GM12872 (cell line): ENCODE results near the gene ZNF614.

Experiments
- CTCF ChIP-seq: IDR thresholded peaks from 3 replicates; pipeline ENCODE4 v1.5.1; 2011; ENCODE audit warnings: low read depth, mild to moderate bottlenecking, low read length, moderate library complexity; ENCODE audit not compliant: insufficient read depth

Gene ZNF614

GRCh38 chr19:52034051-52034728 lies 6.0 kb upstream of the ZNF614 start:
- no peak for TF ChIP-seq CTCF

DNA sequence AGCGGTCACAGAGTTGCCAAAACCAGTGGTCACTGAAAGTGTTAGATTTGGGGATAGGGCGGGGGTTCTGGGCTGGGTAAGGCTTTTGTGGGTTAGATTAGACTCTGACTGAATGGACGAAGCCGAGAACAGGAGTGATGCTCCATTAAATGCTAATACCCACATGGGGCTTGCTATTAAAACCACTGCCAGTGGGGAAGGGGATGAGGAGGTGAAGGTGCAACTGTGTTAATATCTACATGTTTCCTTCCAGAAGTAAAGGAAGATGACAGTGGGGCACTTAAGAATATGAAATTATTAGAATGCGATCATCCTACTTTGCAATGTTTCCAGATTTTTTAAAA lies 573 bp upstream of the ZNF614 start:
- no peak for TF ChIP-seq CTCF

DNA sequence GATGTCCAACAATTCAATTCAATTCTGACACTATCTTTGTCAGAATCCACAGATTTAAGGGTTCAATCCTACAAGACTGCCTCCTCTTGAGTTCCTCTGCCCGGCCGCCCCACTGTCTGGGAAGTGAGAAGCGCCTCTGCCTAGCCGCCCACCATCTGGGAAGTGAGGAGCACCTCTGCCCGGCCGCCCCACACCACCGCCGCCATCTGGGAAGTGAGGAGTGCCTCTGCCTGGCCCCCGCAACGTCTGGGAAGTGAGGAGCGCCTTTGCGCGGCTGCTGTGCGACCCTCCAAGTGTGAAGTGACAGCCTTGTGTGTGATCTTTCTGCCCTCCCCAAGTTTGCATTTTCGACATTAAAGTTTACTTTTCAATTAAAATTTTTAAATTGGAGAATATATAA lies 6.0 kb downstream of the ZNF614 start:
- TF ChIP-seq CTCF = no peak

DNA sequence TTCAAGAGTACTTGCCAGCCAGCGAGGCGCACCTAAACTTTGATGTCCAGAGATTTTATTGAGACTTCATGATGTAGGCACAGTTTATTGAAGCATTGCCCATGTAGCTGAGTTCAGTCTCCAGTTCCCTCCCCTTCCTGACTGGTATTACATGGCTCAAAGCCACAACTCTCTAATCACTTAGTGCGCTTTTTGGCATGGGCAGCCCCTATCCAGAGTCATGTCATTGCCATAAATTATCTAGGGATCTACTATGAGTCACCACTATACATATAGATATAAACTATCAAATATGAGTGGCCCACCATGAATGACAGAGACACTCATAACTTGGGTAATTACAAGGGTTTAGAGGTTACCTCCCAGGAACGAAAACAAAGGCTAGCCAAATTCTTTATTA lies 7.7 kb downstream of the ZNF614 start:
- no peak for TF ChIP-seq CTCF

DNA sequence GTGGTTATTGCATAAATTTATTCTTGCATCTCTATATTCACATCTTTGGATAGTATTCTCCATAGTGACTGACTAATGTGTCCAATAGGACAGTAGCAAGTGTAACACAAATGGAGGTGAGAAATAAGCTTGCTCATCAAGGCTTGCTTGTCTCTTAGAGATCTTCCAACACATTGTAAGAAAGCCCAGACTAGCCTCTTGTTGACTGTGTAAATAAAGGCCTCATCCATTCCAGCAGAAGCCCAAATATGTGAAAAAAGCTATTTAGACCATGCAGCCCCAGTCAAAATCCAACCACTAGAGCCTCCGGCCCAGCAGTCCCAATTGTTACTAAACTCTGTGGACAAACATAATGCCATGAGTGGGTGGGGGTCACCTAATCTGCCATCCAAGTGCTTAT lies 17.5 kb downstream of the ZNF614 start:
- TF ChIP-seq CTCF = no peak

DNA sequence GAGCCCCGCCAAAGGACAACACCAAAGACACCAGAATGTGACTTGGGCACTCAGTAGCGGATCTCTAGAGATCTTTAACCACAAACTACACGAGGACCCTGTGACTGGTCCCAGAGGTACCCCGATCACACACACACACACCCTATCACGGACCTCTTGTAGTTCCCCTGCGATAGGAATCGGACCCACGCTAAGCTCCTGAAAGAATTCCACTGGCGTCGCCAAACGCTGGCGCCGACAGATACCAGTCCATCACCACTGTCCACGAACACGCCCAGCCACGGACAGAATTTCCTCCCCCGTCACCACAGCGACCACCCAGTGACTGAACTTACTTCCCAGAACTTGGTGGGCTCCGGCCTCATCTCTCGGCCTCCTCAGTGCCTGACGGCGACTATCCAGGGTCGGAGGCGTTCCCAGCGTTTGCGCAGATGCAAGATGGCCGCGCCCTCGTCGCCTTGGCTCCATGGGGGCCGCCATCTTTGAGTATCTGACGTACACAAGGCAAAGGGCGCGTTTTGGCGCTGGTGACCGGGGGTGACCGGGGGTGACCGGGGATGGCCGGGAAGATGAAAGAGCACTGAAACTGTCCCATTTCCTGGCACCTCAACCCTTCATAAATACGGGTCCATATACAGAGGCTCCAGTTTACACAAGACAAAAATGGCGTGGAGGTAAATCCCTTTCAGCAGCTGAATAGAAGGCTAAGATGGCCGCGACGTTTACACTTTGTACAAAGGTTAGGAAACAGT lies 20.2 kb downstream of the ZNF614 start, which contains the start of gene ZNF615:
Gene ZNF615 (minus strand): TSS at position 406 of the 752 bp plus-strand sequence. CDS start 4,500 bp downstream, outside the sequence.
- no peak for TF ChIP-seq CTCF

GRCh38 chr19:52007451-52007805 lies 20.8 kb downstream of the ZNF614 start:
- no peak for TF ChIP-seq CTCF
